Smooth muscle cell of the brain vasculature (primary cell): ENCODE data around the gene KDR.

Experiments used
- DNase-seq: peaks from one replicate; pipeline ENCODE4 v3.0.0-alpha.2; 2012; ENCODE audit warnings: low read depth, low spot score

Gene KDR

GRCh38 chr4:55123791-55124190 is 1.6 kb downstream of the KDR start:
- DNase-seq, result no peak

GRCh38 chr4:55122235-55122634 is 3.2 kb downstream of the KDR start:
- no peak for DNase-seq

GRCh38 chr4:55121246-55121645 is 4.1 kb downstream of the KDR start:
- no peak for DNase-seq

- DNase-seq, result no peak
Measured at GRCh38 chr4:55118397-55118796, 7.0 kb downstream of the KDR start.

GRCh38 chr4:55117511-55117910 is 7.9 kb downstream of the KDR start:
- no peak for DNase-seq

- DNase-seq, result no peak
Measured at GRCh38 chr4:55116450-55116849, 8.9 kb downstream of the KDR start.

- no peak for DNase-seq
Measured at GRCh38 chr4:55111601-55112000, 13.8 kb downstream of the KDR start.

DNA sequence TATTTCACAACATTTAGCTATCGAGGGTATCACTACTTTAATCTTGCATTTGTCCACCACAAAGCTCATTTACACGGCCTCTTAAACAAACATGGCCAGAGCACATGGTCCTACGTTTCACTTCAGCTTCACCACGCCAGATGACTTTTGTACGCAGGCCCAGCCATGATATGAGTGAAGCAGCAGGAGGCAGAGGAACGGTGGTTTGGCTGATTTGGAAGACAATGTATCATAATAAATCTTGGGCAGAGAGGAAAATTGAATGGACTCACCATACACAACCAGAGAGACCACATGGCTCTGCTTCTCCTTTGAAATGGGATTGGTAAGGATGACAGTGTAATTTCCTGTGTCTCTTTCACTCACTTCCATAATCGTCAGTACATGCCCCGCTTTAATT is 15.3 kb downstream of the KDR start:
- no peak for DNase-seq

DNA sequence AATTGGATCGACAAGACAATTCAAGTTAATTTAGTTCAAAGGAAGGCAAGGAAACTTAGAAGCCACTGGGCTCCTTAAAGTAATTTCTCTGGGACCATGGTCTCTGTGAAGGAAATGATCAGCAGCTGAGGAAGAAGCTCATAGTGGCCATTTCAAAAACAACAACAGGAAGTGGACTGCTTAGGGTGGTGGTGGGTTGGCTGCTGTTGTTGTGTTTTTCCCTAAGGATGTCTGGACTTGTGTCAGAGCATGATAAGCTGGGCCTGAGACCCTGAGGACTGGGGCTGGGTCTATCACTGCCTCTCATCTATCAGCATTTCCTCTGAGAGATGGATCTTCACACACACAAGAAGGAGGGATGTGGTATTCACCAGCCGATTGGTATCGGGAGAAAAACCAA is 18.3 kb downstream of the KDR start:
- no peak for DNase-seq

GRCh38 chr4:55103224-55103623 is 22.2 kb downstream of the KDR start:
- no peak for DNase-seq

DNA sequence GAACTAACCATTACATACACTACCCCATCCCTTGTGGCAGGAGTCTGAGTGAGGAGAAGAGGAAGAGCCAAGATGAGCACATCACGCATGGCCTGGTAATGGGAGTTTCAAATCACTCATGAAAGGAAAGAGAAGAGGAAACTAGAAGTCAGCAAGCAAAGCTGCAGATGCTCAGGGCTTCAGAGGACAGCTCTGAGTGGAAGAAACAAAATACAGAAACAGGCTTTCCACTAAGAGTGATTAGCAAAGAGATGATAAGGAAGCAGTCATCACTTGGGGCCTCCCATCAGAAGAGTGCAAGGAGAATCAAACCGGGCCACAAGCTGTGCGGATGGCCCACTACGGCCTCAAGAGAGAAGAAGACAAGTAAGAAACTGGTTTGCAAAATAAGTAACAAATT is 25.6 kb downstream of the KDR start:
- DNase-seq, result no peak

GRCh38 chr4:55098456-55099204 is 26.8 kb downstream of the KDR start:
- no peak for DNase-seq

GRCh38 chr4:55096619-55097018 is 28.8 kb downstream of the KDR start:
- no peak for DNase-seq

GRCh38 chr4:55096045-55096444 is 29.4 kb downstream of the KDR start:
- DNase-seq, result no peak

DNA sequence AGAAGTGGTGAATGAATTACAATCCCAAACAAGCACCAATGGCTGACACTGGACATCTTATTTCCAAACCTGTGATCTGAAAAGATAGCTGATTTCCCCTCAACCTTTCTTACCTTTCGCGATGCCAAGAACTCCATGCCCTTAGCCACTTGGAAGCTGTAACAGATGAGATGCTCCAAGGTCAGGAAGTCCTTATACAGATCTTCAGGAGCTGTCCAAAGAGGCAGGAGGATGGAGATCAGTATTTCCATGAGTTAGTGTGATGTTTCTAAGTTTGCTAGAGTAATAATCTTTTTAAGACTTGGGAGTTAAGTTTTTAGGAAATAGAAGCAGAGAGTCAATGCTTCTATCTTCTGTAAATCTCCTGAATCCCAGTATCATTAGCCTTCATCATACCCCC is 32.9 kb downstream of the KDR start:
- DNase-seq, result no peak

- DNase-seq, result no peak
Measured at GRCh38 chr4:55089916-55090315, 35.5 kb downstream of the KDR start.

DNA sequence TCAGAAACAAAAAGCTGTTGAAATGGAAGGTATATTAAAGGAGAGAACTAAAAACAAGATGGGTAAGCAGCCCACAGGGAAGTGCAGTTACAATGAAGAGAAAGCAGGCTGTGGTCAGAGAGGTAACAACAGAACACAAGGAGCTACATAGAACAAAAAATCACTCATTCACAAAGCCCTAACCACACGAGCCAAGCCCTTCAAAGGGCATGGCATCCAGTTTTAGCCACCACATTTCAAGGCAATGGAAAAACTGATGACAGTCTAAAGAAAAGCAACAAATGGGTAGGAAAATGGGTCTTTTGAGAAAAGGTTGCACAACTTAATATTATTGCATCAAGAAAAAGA is 37.5 kb downstream of the KDR start:
- no peak for DNase-seq

- no peak for DNase-seq
Measured at GRCh38 chr4:55087009-55087912, 38.1 kb downstream of the KDR start.

DNA sequence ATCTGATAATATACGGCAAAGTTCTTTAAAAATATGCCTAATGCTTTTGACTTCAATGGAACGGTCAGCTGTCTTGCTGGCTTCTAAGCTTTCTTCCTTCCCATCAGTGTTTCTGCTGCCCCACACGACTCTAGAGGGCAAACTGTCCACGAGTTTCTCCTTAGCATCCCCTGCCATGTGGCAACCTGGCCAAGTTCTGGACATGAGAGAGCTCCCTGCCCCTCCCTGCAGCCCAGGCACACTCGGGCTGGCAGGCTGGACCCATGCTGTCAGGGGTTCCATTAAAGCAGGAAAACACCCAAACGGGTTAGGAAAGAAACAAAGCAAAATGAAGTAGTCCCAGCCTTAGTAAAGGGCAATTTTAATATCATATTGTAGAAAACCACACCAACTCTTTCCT is 38.8 kb downstream of the KDR start:
- no peak for DNase-seq

DNA sequence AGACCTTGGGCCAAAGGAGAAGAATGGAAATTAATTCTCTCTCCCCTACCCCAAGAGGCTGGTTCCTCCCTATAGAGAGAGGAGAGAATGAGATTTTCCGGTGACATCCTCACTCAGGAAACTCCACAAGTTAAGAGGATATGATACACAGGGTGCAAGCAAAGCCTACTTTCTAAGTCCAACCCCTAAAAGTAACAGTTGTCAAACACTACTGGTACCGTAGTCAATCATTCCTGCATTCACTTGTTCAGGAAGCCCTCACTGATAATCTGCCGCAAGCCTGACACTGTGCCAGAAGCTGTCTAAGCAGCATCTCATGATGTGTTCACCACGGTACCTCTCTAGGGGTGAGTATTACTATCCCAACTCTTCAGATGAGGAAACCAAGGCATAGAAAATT is 41.7 kb downstream of the KDR start:
- no peak for DNase-seq

DNA sequence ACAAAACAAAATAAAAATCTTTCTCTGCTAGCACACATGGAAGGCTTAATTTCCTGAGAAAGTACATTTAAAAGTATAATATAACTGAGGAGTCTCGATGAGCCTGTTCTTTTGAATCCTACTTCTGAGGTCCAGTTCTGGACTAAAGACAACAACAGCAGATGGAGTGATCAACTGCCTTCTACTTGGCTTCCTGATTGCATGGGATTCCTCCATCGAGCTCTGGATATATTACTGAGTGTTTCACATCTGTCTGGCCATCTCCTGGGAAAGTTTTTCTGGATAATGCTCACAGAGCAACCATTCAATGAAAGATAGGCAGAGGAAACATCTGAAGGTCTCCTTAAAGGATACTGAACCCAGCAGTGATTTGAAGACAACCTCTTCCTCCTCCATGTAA is 42.6 kb downstream of the KDR start:
- no peak for DNase-seq

DNA sequence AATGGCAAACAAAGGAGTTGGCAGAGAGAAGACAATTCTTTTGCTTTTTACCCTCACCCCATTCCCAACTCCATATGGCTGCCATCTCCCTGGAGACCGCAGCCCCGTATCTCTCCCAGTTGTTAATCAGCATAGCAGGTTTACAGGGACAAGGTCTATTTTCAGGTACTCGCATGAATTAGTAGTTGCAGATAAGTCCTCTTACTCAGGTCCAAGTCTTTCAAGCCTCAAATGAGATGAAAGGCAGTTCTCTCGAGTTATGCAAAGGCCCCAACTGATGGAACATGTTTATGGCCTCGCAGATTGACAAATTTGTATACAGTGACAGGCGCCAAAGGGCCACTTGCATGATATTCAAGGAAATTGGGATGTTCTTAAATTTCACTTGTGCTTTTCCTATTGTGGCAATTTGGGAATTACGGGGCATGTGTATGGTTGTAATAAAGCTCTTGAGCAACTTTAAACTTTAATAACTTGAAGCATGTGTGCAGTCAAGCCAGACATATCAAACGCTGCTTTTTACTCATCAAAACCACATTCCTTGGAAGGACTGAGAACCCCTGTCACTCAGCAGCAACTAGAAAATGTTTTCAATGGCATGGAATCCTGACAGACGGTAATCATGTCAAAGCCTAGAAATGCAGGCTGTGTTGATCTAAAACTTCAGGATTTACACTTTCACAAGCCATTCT is 45.1 kb downstream of the KDR start:
- DNase-seq, result no peak
